HG02623 (cell line): ENCODE results near the gene PRKAB2.
"Not testable (repeated sequence)": the region's sequence is repeated elsewhere in the genome, so short reads cannot be mapped to it uniquely, and the experiment has no call there.

ENCODE experiments used
- ATAC-seq: cut with Tn5 transposase; IDR thresholded peaks from one replicate; pipeline ENCODE4 v1.9.1; 2021; ENCODE audit warnings: moderate library complexity; ENCODE audit not compliant: unreplicated experiment

PRKAB2 gene

GRCh38 chr1:147111381-147112130 lies 60.7 kb downstream of the PRKAB2 start:
- ATAC-seq, result no peak

GRCh38 chr1:147110872-147111271 lies 61.4 kb downstream of the PRKAB2 start:
- ATAC-seq, result no peak

DNA sequence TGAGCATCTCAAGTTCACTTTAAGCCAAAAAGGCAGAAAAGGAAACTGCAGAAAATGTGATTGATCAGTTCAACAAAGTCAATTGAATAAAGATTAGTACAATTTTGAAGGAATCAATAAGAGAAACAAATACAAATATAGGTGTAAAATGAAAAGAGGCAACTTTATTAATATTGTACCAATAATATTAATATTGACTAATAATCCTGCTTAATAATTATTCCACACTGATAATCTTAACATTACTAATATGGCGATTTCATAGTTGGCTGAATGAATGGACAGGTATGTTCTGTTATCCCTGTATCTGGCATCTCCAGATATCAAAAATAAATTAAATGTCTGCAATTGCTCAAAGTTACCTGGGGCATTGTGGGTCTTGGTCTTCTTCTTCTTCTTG lies 61.8 kb downstream of the PRKAB2 start:
- ATAC-seq, result no peak

DNA sequence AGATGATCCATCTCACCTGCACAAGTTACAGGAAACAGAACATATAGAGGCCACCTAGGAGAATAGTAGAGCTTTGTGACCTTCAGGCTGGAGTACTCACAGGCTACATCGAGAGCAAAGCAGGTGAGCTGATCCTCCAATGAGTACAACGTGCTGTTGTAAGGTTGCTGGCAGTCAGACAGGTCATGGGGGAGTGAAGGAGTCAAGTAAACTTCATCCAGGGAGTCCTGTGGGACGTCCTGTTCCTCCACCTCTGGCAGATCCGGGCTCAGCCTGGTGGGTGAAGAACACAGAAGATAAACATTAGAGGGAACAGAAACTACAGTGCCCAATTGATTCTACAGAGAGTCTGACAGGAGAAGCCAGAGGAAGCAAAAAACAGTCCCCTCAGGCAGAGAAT lies 62.5 kb downstream of the PRKAB2 start:
- no peak for ATAC-seq

GRCh38 chr1:147109041-147109440 lies 63.2 kb downstream of the PRKAB2 start:
- ATAC-seq, result no peak

DNA sequence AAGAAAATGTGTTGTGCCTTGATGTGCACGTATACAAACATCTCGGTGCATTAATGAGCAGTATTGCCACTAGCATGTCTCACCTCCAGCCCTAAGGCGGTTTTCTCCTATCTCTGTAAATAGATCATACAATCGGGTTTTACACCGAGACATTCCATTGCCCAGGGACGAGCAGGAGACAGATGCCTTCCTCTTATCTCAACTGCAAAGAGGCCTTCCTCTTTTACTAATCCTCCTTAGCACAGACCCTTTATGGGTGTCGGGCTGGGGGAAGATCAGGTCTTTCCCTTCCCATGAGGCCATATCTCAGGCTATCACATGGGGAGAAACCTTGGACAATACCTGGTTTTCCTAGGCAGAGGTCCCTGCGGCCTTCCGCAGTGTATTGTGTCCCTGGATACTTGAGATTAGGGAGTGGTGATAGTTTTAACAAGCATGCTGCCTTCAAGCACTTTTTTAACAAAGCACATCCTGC lies 65.8 kb downstream of the PRKAB2 start:
- ATAC-seq, result not testable (repeated sequence)

DNA sequence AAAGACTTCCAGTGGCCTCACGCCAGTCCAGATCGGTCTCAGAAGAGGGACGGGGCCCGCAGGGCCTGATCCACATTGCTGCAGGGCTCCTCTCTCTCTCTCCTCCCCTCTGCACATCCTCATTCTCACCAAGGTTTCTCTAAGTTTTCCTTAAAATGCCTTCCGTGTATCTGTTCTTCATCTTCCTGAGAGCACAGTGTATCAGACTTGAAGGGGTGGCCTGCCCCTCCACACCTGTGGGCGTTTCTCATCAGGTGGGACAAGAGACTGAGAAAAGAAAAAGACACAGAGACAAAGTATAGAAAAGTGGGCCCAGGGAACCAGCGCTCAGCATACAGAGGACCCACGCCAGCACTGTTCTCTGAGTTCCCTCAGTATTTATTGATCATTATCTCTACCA lies 66.4 kb downstream of the PRKAB2 start:
- ATAC-seq, result no peak
